HG03280 (cell line): ENCODE data around the gene TDP1.

Experiments
- ATAC-seq: cut with Tn5 transposase; IDR thresholded peaks from one replicate; pipeline ENCODE4 v1.9.1; 2021; ENCODE audit warnings: mild to moderate bottlenecking, moderate library complexity; ENCODE audit not compliant: unreplicated experiment

TDP1 gene

GRCh38 chr14:89955745-89956660 lies at the start of gene TDP1:
TDP1 (plus strand) TSS chr14:89955927; CDS start chr14:89963115, 7,188 bp downstream.
- peak; percentile 58 for ATAC-seq

- ATAC-seq, result no peak
Observed at GRCh38 chr14:89906000-89906399, 49.7 kb upstream of the TDP1 start.

GRCh38 chr14:89907655-89908054 lies 48.1 kb upstream of the TDP1 start:
- ATAC-seq, result no peak

GRCh38 chr14:89908712-89909450 lies 46.8 kb upstream of the TDP1 start:
- ATAC-seq, result no peak

- ATAC-seq, result no peak
Observed at GRCh38 chr14:89909586-89909985, 46.1 kb upstream of the TDP1 start.

GRCh38 chr14:89910691-89911009 lies 45.1 kb upstream of the TDP1 start:
- ATAC-seq, result no peak

- ATAC-seq, result peak; percentile 61
Observed at GRCh38 chr14:89911010-89911919, 44.5 kb upstream of the TDP1 start.

GRCh38 chr14:89912221-89912620 lies 43.5 kb upstream of the TDP1 start:
- ATAC-seq, result no peak

- ATAC-seq, result no peak
Observed at GRCh38 chr14:89912667-89913211, 43.0 kb upstream of the TDP1 start.

- ATAC-seq, result no peak
Observed at GRCh38 chr14:89915114-89915878, 40.4 kb upstream of the TDP1 start.

GRCh38 chr14:89918721-89919120 lies 37.0 kb upstream of the TDP1 start:
- ATAC-seq, result no peak

GRCh38 chr14:89920056-89920455 lies 35.7 kb upstream of the TDP1 start:
- no peak for ATAC-seq

GRCh38 chr14:89921346-89921745 lies 34.4 kb upstream of the TDP1 start:
- ATAC-seq, result no peak

- ATAC-seq, result no peak
Observed at GRCh38 chr14:89922031-89922907, 33.5 kb upstream of the TDP1 start.

GRCh38 chr14:89924268-89924667 lies 31.5 kb upstream of the TDP1 start:
- ATAC-seq, result no peak

GRCh38 chr14:89926694-89927093 lies 29.0 kb upstream of the TDP1 start:
- ATAC-seq, result no peak

- no peak for ATAC-seq
Observed at GRCh38 chr14:89927186-89927865, 28.4 kb upstream of the TDP1 start.

GRCh38 chr14:89933002-89933401 lies 22.7 kb upstream of the TDP1 start:
- no peak for ATAC-seq
